Limb (tissue), 2 donors: ENCODE data around the gene PKN2.

Source experiments
- DNase-seq, 2 donors: peaks; one replicate each; pipeline ENCODE4 v3.0.0-alpha.2; 2016; ENCODE audit errors: extremely low spot score in 2 of 2

PKN2 gene

DNA sequence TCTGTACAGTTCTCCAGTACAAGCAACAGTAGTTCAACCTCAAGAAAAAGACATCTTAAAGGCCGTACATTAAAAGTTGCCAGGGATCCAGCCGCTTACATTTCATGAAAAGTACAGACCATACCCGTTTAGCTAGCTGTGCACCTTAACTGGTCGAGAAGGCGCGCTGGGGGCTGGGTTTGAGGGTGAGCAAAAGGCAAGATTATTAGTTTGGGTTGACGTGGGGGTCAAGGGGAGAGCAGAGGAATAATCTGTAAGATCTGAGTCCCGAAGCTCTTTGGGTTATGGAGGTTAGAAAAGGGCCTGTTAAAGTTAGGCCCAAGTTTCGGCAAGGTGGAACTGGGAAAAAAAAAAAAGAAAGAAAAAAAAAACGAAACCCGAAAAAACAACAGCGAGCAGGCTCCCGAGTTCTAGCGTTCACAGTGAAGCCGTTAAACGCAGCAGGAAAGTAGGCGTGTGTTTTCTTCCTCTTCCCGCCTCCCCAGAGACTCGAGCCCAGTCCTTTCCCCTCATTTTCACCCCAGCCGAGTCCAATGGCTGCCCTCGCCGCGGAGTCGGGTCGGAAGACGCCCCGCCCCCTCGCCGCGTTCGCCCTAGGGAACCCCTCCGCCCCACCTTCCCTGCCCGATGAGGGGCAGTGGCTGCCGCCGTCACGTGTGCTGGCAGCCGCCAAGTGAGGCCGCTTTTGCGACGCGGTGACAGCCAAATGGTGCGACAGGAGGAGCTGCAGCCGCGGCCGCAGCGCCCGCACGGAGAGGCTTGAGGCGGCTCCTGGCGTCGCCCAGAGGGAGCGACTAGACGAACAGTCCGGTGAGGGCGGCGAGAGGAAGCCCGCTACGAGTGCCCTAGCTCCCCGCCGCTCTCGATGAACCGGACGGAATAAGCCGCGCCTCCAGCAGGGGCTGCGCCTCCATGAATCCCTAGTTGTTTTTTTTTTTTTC is at the start of gene PKN2:
Gene PKN2 (plus strand): TSS at position 733 of the 941 bp plus-strand sequence. CDS start 308 bp downstream, outside the sequence.
- peak; percentile 98 to 99 for DNase-seq

- no peak for DNase-seq
These were observed 49.5 kb upstream of the PKN2 start for GRCh38 chr1:88634538-88634937.

DNA sequence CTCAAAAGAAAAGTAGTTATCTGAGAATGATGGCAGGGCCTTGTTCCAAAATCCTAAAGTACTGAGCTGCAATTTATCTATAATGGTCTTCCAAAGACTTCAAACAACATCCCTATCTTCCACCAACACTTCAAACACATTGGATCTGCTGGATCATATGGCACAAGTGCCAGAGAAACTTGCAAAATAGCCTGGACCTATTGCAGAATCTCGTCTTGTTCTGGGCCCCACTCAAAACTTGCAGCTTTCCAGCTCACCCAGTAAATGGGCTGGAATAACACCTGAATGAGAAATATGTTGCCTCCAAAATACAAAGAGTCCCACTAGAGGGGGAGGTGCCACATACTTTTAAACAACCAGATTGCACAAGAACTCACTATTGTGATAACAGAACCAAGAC is 44.0 kb upstream of the PKN2 start:
- DNase-seq: no peak

GRCh38 chr1:88645886-88646285 is 38.2 kb upstream of the PKN2 start:
- DNase-seq: no peak

GRCh38 chr1:88646476-88647248 is 37.4 kb upstream of the PKN2 start:
- DNase-seq: no peak

- DNase-seq: no peak
These were observed 36.8 kb upstream of the PKN2 start for GRCh38 chr1:88647249-88647645.

DNA sequence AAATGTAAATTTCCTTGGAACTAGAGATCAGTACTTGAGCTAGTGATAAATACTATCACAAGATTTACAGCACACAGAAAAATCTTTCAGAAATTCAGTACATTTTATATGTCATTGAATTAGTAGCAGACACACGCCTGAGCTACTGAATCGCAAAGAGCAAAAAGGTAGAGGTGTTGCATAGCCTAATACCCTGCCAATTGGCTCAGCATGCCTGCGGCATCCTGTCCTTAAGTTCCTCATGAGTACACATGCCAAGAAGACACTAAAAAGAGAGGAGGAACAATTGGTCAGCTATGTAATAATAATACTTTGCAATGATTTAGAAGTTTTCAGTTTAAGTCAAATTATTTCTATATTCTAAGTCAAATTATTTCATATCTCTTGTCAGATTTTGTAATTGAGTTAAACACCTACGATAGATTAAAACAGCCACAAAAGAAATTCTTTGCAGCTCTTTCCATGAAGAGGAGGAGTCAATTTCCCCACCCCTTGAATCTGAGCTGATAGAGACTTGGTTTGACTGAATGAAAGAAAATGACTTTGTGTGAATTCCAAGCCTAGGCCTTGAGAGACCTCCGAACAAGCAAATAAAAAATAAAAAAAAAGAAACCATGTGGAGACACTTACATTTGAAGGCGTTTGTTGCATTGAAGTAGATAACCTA is 36.2 kb upstream of the PKN2 start:
- DNase-seq: no peak

DNA sequence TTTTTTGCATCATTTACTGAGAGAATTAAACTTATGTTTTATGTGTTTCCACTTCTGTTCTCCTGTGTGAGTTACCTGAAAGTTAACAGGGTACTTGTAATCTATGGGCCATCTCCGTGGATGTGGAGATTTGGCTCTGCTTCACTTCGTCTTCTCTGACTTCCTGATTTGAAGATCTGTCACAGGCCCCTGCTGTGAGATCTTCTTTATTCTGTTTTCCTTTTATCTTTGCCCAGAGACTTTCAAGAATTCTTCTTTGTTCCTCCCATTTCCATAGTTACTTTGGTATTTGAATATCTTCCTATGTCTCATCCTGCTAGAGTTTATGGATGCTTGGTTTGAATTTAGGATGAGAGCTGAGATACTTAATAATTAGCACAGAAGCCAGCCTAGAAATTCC is 35.4 kb upstream of the PKN2 start:
- no peak for DNase-seq

- DNase-seq: no peak
These were observed 34.1 kb upstream of the PKN2 start for GRCh38 chr1:88649932-88650331.

GRCh38 chr1:88650676-88651418 is 33.2 kb upstream of the PKN2 start:
- DNase-seq: no peak

DNA sequence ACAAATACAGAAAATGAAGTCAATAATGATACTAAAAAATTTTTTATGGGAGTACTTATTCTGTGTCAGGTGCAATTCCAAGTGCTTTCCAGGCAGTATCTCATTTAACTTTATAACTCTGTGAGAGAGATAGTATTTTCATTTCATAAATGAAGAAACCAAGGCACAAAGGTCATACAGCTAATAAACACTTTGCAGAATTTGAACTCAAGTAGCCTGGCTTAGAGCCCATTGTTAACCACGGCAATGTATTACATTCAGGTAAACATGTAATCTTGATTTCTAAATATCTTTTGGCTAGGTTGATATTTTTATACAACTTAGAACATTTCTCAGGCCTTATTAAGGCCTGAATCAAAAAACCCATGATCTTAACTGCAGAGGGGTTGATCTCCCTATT is 28.9 kb upstream of the PKN2 start:
- no peak for DNase-seq

DNA sequence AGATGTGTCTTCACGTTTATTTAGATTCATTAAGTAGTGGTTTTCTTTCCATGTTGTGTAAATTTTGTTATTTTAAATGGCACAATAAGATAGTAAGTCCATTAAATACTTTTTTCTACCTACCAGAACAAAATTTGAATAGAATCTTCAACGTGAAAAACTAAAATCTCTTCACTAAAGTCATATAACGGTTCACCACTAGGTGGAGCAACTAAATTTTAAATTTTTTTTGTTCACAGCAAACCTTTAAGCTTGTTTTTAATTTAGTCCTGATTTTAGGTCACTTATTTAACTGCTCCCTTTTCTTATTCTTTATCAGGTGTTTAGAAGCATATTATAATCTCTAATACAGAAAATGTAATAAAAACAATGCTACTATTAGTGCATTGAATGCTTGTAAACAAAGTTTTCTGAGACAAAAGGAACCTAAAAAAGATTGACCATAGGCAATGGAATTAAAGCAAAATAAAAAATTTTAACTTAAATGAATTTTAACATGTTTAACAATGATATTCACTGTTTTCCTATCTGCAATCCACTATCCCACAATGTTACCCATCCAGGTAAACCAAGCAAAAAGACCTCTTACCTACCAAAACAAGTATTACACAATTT is 28.3 kb upstream of the PKN2 start:
- peak in 1 of 2 donors; percentile 47 for DNase-seq

DNA sequence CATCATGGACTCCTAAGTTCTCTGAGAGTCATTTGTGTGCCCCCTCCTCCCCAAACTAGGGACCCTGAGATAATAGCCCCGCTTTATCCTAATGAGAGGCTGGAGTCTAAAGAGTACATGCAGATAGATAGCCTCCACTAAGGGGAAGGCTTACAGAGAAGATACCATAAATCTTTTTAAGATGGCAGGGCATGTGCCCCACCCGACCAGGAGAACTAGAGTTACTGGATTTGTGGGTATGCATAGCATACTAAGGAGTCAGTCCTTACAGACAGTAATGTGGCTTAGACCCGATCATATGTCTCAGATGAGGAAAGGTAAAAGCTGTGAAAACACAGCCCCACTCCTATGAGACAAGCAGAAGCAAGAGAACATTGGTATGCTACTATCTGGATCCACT is 25.7 kb upstream of the PKN2 start:
- DNase-seq: no peak

GRCh38 chr1:88659552-88659951 is 24.5 kb upstream of the PKN2 start:
- no peak for DNase-seq

- DNase-seq: no peak
These were observed 22.9 kb upstream of the PKN2 start for GRCh38 chr1:88661188-88661587.

GRCh38 chr1:88661951-88662699 is 21.9 kb upstream of the PKN2 start:
- no peak for DNase-seq

DNA sequence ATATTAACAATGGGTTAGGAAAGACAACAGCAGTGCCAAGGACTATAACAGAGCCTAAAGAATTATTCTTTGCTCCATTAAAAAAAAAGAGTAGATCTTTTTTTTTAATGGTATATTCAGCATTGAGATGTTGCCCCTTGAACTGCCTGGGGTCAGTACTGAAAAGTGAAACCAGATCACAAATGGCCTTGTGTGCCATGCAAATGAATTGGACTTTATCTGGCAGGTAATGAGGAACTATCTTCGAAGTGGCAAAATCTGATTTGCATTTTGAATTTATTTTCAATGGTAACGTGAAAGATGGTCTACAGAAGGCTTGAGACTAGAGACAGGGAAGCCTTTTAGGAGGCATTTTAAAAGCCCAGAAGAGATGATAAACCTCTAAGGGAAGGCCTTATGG is 21.4 kb upstream of the PKN2 start:
- DNase-seq: no peak

GRCh38 chr1:88668405-88668804 is 15.7 kb upstream of the PKN2 start:
- DNase-seq: no peak

DNA sequence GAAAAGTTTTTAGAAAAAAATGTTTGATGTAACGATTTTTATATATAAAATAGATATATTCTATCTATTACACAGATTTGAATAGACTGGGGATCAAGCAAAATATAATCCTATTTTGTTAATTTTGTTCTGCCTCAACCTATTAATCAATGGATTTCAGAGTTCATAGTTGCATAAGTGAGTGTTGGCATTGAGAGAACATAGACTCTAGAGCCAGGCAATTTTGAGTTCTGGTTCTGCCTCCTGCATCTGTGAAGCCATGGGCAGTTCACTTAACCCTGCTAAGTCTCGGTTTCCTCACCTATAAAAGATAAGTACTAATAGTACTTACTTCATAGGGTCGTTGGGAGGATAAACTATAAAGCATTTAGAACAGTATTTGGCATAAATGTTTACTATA is 13.6 kb upstream of the PKN2 start:
- no peak for DNase-seq

DNA sequence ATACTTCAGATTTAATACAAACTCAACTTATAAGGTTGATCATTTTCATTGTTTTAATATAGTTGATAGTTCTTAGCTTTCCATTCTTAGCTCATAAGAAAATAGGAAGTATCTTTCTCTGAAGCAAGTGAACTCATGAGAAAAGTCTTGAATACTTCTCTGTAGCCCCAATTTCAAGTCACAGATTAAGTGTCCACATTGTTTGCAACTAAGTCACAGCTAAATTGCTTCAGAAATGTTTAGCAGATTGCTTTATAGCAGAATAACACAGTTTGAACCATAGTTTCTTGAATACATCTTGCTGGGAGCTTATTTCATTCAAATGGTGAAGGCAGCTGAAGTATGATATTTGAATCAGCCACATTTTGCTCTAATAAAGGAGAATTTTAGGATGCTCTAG is 10.6 kb upstream of the PKN2 start:
- DNase-seq: no peak
